CD14-positive monocyte (primary cell): ENCODE data around the gene SPON2. TPM values are rescaled to one million over a fixed set of nuclear protein-coding genes. Genes with fewer than 3 reads are reported as not detected.

Experiments used
- DNase-seq, 3 donors: peaks; one replicate each; pipeline ENCODE4 v3.0.0-alpha.2; 2011 to 2022
- H2AFZ ChIP-seq: 2 replicates; pipeline ENCODE4 v1.6.0; 2012; ENCODE audit warnings: mild to moderate bottlenecking, low read depth, low read length, inconsistent platforms; ENCODE audit not compliant: insufficient read depth, poor library complexity, severe bottlenecking
- H3K27ac ChIP-seq, 2 donors: 1 replicate in 1 of 2; 2 replicates in 1 of 2; pipeline ENCODE4 v1.5.1; 2012 to 2013; ENCODE audit warnings: low read length in 2 of 2, control low read depth in 1 of 2, inconsistent platforms in 1 of 2, low read depth in 1 of 2, mild to moderate bottlenecking in 1 of 2
- H3K27me3 ChIP-seq, 2 donors: one replicate each; pipeline versions ENCODE4 v1.6.0 to v1.6.1; 2011 to 2013; ENCODE audit warnings: low read length in 2 of 2; ENCODE audit not compliant: control insufficient read depth in 2 of 2, insufficient read depth in 2 of 2
- H3K36me3 ChIP-seq, 2 donors: replicated peaks in 1 of 2; 1 replicate in 1 of 2; 2 replicates in 1 of 2; pipeline versions ENCODE4 v1.5.1 to v1.6.1; 2012 to 2013; ENCODE audit warnings: low read length in 2 of 2, control low read depth in 1 of 2, inconsistent platforms in 1 of 2, mild to moderate bottlenecking in 1 of 2; ENCODE audit not compliant: insufficient read depth in 2 of 2, control insufficient read depth in 1 of 2
- H3K4me1 ChIP-seq, 2 donors: 1 replicate in 1 of 2; 2 replicates in 1 of 2; pipeline versions ENCODE4 v1.5.1 to v1.6.1; 2012 to 2013; ENCODE audit warnings: low read length in 2 of 2, control low read depth in 1 of 2, inconsistent platforms in 1 of 2, mild to moderate bottlenecking in 1 of 2, moderate library complexity in 1 of 2; ENCODE audit not compliant: insufficient read depth in 2 of 2, control insufficient read depth in 1 of 2
- H3K4me2 ChIP-seq: replicated peaks from 2 replicates; pipeline ENCODE3; 2012; ENCODE audit warnings: low read length, moderate library complexity, mild to moderate bottlenecking; ENCODE audit not compliant: poor library complexity, severe bottlenecking; ENCODE audit errors: extremely low read depth
- H3K4me3 ChIP-seq, 3 experiments: fragments of 200-600 bp in 1 of 3; sonication (generic) in 1 of 3; replicated peaks in 1 of 3; 1 replicate in 2 of 3; 2 replicates in 1 of 3; pipeline ENCODE4 v1.5.1; 2011 to 2013; ENCODE audit warnings: low read length in 3 of 3, mild to moderate bottlenecking in 3 of 3, control low read depth in 2 of 3, low read depth in 2 of 3, inconsistent platforms in 1 of 3, moderate library complexity in 1 of 3
- H3K79me2 ChIP-seq: 2 replicates; pipeline ENCODE4 v1.6.0; 2012; ENCODE audit warnings: mild to moderate bottlenecking, control low read depth, inconsistent platforms, low read length, moderate library complexity; ENCODE audit not compliant: insufficient read depth
- H3K9ac ChIP-seq: 2 replicates; pipeline ENCODE4 v1.6.0; 2017; ENCODE audit warnings: low read length, mild to moderate bottlenecking; ENCODE audit not compliant: insufficient read depth, poor library complexity, severe bottlenecking
- H3K9me3 ChIP-seq, 2 donors: replicated peaks in 1 of 2; 1 replicate in 1 of 2; 2 replicates in 1 of 2; pipeline versions ENCODE4 v1.5.1 to v1.6.1; 2012 to 2013; ENCODE audit warnings: low read length in 2 of 2, control low read depth in 1 of 2; ENCODE audit not compliant: control insufficient read depth in 1 of 2, insufficient read depth in 1 of 2
- H4K20me1 ChIP-seq: 2 replicates; pipeline ENCODE4 v1.6.0; 2012; ENCODE audit warnings: mild to moderate bottlenecking, low read length, control low read depth, moderate library complexity; ENCODE audit not compliant: insufficient read depth
- H3K27ac Mint-ChIP-seq, 7 donors: one replicate each; pipeline ENCODE4 v1.8.0; 2020; ENCODE audit warnings: mild to moderate bottlenecking in 7 of 7, mixed read lengths in 7 of 7, moderate library complexity in 6 of 7, inconsistent platforms in 2 of 7
- H3K27me3 Mint-ChIP-seq, 3 donors: one replicate each; pipeline ENCODE4 v1.8.0; 2021 to 2022; ENCODE audit warnings: low read depth in 3 of 3, mild to moderate bottlenecking in 3 of 3, mixed read lengths in 3 of 3, moderate library complexity in 3 of 3, inconsistent platforms in 1 of 3
- H3K36me3 Mint-ChIP-seq, 2 donors: one replicate each; pipeline ENCODE4 v1.8.0; 2020; ENCODE audit warnings: mixed read lengths in 2 of 2, inconsistent platforms in 1 of 2, mild to moderate bottlenecking in 1 of 2
- H3K4me1 Mint-ChIP-seq: one replicate; pipeline ENCODE4 v1.8.0; 2020; ENCODE audit warnings: mild to moderate bottlenecking, mixed read lengths
- H3K4me3 Mint-ChIP-seq, 2 donors: one replicate each; pipeline ENCODE4 v1.8.0; 2020; ENCODE audit warnings: mild to moderate bottlenecking in 2 of 2, mixed read lengths in 2 of 2, moderate library complexity in 1 of 2
- H3K9me3 Mint-ChIP-seq, 7 donors: one replicate each; pipeline ENCODE4 v1.8.0; 2020 to 2022; ENCODE audit warnings: mixed read lengths in 7 of 7, mild to moderate bottlenecking in 6 of 7, moderate library complexity in 6 of 7, inconsistent platforms in 2 of 7
- WGBS: methylation state at CpG from one replicate; pipeline ENCODE4 v1.1.5; 2013; ENCODE audit warnings: missing lambda C conversion rate; ENCODE audit not compliant: insufficient coverage; 5-methylcytosine and 5-hydroxymethylcytosine counted together
- intact Hi-C, 2 donors: fragments of 100-400 bp; cut with micrococcal nuclease; formaldehyde crosslinking; loops; one replicate each; pipeline versions ENCODE4 v1.15.0 to v1.15.1; 2023
- polyA plus RNA-seq, 3 donors: library from polyadenylated mRNA; depleted of rRNA in 1 of 3; unstranded in 2 of 3; stranded (reverse) in 1 of 3; fragments of 300-500 nt in 2 of 3; fragments of >200 nt in 1 of 3; fragmentation: Illumina TruSeq in 2 of 3; gene quantifications; 1 replicate in 2 of 3; 2 replicates in 1 of 3; pipeline ENCODE4 v1.2.3, GENCODE V29; 2012 to 2021
- TF ChIP-seq, protein P1 (sequence below): fragments of 200-600 bp; IDR thresholded peaks from one replicate; pipeline ENCODE4 v1.8.0; 2022; ENCODE audit warnings: antibody characterized with exemption, mild to moderate bottlenecking

The SPON2 gene
- polyA plus RNA-seq, 3 donors, result 0.74 to 1.4 (median 0.90) TPM

DNA sequence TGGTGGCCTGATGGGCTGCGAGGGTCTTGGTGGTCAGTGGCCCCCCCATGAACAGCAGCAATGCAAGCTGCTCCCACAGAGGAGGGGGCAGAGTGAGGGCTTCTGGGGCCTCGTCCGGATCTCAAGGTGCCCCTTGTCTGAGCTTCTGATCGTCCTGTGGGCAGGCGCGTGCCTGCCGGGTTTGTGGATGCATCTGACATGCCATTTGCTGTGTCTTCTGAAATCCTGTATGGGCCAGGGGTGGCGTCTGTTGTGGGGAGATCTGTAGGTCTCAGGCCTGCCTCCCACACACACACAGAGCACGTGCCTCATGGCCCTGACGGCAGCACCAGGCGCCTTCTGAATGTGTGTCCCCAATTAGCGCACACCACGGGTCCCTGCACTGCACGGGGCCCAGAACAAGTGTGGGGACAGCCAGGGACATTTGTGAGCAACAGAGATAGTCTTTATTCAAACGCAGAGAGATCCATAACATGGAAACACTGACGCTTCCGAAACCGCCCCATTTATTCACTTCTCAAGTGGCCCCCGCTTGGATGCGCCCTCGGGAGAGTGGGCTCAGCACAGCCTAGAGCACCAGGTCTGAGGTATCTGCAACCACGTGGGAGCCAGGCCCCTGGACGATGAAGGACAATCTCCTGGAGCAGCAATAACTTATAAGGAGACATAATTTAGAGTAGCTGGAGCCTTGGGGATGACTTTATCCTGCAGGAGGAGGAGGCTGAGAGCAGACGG, 5.7 kb downstream of the SPON2 start:
- Histone ChIP-seq H3K4me2 (peak overlapping the region; percentile 93), H3K9ac (peak overlapping the region; percentile 81)
- no peak for DNase-seq

DNA sequence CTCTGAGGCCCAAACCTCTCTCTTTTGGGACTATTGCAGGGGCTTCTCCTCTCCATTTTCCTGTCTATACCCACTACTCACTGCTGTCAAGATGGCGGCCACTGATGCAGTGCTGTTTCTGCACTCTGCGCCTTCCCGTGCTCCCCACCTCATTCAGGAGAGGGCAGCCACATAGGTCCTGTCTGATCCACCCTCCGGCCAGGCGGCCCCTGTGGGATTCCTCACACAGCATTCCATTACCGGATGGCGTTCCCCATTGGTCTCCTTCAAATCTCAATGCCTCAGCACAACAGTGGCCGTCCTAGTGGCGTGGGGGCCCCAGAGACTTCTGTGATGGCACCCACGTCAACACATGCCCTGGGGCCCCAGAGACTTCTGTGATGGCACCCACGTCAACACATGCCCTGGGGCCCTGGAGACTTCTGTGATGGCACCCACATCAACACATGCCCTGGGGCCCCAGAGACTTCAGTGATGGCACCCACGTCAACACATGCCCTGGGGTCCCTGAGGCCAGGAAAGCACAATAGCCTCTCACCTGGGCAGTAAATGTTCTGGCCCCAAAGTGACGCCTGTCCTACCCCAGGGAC, 7.3 kb downstream of the SPON2 start:
- Mint-ChIP-seq H3K4me3 (no peak overlapping the region), H3K36me3 (peaks cover 2 to 9% of the 10 kb centered on the region in 2 donors), H3K27me3 (peaks cover 14 to 27% (median 25%) of the 10 kb centered on the region in 3 donors), H3K9me3 (peaks cover 1 to 11% (median 5%) of the 10 kb centered on the region in 7 donors), H3K4me1 (peaks cover 41% of the 10 kb centered on the region), H3K27ac (peak overlapping the region in 2 of 7 donors; percentile 27 to 68)
- intact Hi-C loops, result loop anchor here (5.0 to 10.0 kb wide), 3 partner anchors 37 to 82 kb away; partner anchors contain the start of gene CTBP1 (in 1 of the 2)
- Histone ChIP-seq H3K9me3 (no peaks in the 10 kb centered on the region), H3K4me1 (peaks cover 31 to 47% of the 10 kb centered on the region in 2 donors), H3K4me2 (no peak overlapping the region), H3K36me3 (no peaks in the 10 kb centered on the region), H3K9ac (no peak overlapping the region), H3K4me3 (no peak overlapping the region), H4K20me1 (no peaks in the 10 kb centered on the region), H3K27me3 (peaks cover 0 to 23% of the 10 kb centered on the region in 2 donors), H3K79me2 (no peaks in the 10 kb centered on the region), H2AFZ (no peak overlapping the region), H3K27ac (no peak overlapping the region)
- WGBS, result 95% methylated on average over 12 of the region's 13 CpGs
- DNase-seq, result no peak
- TF ChIP-seq, protein P1, sequence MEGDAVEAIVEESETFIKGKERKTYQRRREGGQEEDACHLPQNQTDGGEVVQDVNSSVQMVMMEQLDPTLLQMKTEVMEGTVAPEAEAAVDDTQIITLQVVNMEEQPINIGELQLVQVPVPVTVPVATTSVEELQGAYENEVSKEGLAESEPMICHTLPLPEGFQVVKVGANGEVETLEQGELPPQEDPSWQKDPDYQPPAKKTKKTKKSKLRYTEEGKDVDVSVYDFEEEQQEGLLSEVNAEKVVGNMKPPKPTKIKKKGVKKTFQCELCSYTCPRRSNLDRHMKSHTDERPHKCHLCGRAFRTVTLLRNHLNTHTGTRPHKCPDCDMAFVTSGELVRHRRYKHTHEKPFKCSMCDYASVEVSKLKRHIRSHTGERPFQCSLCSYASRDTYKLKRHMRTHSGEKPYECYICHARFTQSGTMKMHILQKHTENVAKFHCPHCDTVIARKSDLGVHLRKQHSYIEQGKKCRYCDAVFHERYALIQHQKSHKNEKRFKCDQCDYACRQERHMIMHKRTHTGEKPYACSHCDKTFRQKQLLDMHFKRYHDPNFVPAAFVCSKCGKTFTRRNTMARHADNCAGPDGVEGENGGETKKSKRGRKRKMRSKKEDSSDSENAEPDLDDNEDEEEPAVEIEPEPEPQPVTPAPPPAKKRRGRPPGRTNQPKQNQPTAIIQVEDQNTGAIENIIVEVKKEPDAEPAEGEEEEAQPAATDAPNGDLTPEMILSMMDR, result no peak

More for the DNA sequence above, 5.7 kb downstream of the SPON2 start:
- intact Hi-C loops, result loop anchor here (2.0 to 10.0 kb wide), 5 partner anchors 36 to 100 kb away; partner anchors contain the start of gene CTBP1 (in 1 of the 2)
- peaks cover 8 to 39% of the 10 kb centered on the region in 2 donors for H3K27me3 ChIP-seq
- peaks cover 40 to 58% of the 10 kb centered on the region in 2 donors for H3K4me1 ChIP-seq
- H2AFZ ChIP-seq, result peak overlapping the region; percentile 99
- peak overlapping the region in 5 of 7 donors; percentile 40 to 86 (median 65) for H3K27ac Mint-ChIP-seq
- H3K27ac ChIP-seq, result no peak overlapping the region
- no peaks in the 10 kb centered on the region for H3K36me3 ChIP-seq
- peaks cover 0 to 9% of the 10 kb centered on the region in 2 donors for H3K9me3 ChIP-seq
- peaks cover 47% of the 10 kb centered on the region for H3K4me1 Mint-ChIP-seq
- no peaks in the 10 kb centered on the region for H4K20me1 ChIP-seq
- H3K79me2 ChIP-seq, result no peaks in the 10 kb centered on the region
- WGBS, result 64% methylated on average over 16 of the region's 24 CpGs
- H3K4me3 Mint-ChIP-seq, result peak overlapping the region; percentile 84 to 87
- peaks cover 3 to 18% (median 7%) of the 10 kb centered on the region in 7 donors for H3K9me3 Mint-ChIP-seq
- peaks cover 24 to 41% (median 39%) of the 10 kb centered on the region in 3 donors for H3K27me3 Mint-ChIP-seq
- peaks cover 6 to 10% of the 10 kb centered on the region in 2 donors for H3K36me3 Mint-ChIP-seq
- TF ChIP-seq, protein P1, result no peak
- H3K4me3 ChIP-seq, result peak overlapping the region in 2 of 3 experiments; percentile 69 to 89
